Measurements from ENCODE around the gene FAM222A. TPM values are rescaled to one million over a fixed set of nuclear protein-coding genes. Genes with fewer than 3 reads are reported as not detected.

The FAM222A gene
- total and polyA plus RNA-seq, 2 of the 4 experiments (the other 2 are of a cell fraction): under 0.01 to 0.32 TPM

DNA sequence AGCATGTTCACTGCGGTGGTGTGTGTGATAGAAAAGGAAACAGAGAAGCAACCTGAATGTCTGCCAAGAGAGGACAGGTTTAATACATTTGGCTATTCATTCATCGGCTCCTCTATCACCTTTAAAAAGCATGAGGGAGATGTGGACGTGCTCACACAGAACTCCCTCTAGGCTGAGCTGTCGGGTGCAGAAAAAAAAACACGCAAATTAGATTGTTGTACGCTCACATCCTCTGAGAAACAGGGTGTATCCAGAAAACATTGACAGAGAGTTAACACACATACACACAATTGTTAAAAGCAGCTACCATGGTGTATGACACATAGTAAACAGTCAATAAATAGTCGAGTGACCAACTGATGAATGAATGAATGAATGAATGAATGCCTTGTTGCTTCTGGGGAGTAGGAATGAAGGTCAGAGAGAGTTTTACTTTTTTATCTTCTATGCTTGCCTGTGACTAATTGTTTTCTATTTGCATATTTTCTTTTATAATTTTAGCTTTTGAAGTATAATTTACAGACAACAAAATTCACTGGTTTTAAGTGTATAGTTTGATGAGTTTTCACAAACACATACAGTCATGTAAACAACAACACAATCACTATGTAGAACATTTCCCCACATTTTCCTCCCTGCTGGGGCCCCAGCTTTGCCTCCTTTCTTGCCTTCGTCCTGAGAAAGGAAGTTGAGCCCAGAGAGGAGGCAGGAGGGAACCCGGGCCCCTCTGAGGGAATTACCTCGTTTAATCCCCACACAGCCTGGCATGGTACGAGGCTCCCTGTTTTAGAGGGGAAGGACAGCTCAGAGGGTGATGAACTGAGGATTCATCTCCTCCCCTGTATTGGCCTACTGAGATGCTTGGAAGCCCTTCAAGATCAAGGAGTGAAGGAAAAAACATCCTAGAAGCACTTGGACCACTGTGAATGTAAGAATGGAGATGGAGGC, 19.7 kb upstream of the FAM222A start:
- WGBS, 2 experiments (ENCODE audit: extremely low coverage in 2 of 2, insufficient read length in 1 of 2): 0% methylated on average over 1 of the region's 11 CpGs; no CpG with 5 or more reads in 1 of the 2 experiments
- no peak overlapping the region for H3K27ac ChIP-seq (ENCODE audit: insufficient read depth, low read length)
- H3K23ac ChIP-seq (ENCODE audit: low read depth, low read length): no peak overlapping the region
- DNase-seq (no peak), ATAC-seq (ENCODE audit: low read depth) (no peak)
- H4K5ac ChIP-seq (ENCODE audit: low read depth, low read length): no peak overlapping the region
- dilution Hi-C loops (cut with HindIII; ENCODE audit: low sequenced_read_pairs, unreplicated experiment) (no loop called here), intact Hi-C loops (cut with micrococcal nuclease) (no loop called here), in situ Hi-C loops (cut with MboI; ENCODE audit: low sequenced_read_pairs) (no loop called here)
- TF ChIP-seq RFX5 (IDR thresholded peaks at IDR 0.05; ENCODE audit: low read depth, low read length): no peak
- no peak for TF ChIP-seq MAZ (IDR thresholded peaks at IDR 0.05; ENCODE audit: borderline replicate concordance, low read depth, low read length)
- no peak for TF ChIP-seq FOS (IDR thresholded peaks at IDR 0.05; ENCODE audit: low read depth, low read length)
- no peak for TF ChIP-seq MAFK (IDR thresholded peaks at IDR 0.05; ENCODE audit: low read depth, low read length)
- TF ChIP-seq, protein P1, sequence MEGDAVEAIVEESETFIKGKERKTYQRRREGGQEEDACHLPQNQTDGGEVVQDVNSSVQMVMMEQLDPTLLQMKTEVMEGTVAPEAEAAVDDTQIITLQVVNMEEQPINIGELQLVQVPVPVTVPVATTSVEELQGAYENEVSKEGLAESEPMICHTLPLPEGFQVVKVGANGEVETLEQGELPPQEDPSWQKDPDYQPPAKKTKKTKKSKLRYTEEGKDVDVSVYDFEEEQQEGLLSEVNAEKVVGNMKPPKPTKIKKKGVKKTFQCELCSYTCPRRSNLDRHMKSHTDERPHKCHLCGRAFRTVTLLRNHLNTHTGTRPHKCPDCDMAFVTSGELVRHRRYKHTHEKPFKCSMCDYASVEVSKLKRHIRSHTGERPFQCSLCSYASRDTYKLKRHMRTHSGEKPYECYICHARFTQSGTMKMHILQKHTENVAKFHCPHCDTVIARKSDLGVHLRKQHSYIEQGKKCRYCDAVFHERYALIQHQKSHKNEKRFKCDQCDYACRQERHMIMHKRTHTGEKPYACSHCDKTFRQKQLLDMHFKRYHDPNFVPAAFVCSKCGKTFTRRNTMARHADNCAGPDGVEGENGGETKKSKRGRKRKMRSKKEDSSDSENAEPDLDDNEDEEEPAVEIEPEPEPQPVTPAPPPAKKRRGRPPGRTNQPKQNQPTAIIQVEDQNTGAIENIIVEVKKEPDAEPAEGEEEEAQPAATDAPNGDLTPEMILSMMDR (conservative IDR thresholded peaks at IDR 0.05; ENCODE audit: low read depth, low read length): no peak
- no peak for TF ChIP-seq CHD1 (IDR thresholded peaks at IDR 0.05; ENCODE audit: low read depth, low read length)
- TF ChIP-seq BHLHE40 (IDR thresholded peaks at IDR 0.05; ENCODE audit: low read depth, low read length): no peak
- TF ChIP-seq NFE2L2 (IDR thresholded peaks at IDR 0.05; ENCODE audit: low read depth, low read length): no peak
- no peak for TF ChIP-seq POLR2A (IDR thresholded peaks at IDR 0.05; ENCODE audit: low read depth, low read length)
- no peak for TF ChIP-seq RCOR1 (IDR thresholded peaks at IDR 0.05; ENCODE audit: insufficient replicate concordance, low read length)
- H2BK20ac ChIP-seq (ENCODE audit: low read depth, low read length): no peak overlapping the region
- ChIA-PET POLR2A (ENCODE audit: unreplicated experiment) (no interaction called here), CTCF (no interaction called here)
- no peak overlapping the region for H3K56ac ChIP-seq (ENCODE audit: extremely low read depth, insufficient read depth, low read length)
- no peak overlapping the region for H2AK9ac ChIP-seq (replicated peaks; ENCODE audit: low read depth, low read length, poor library complexity)
- no peak overlapping the region for H3K4me3 ChIP-seq (ENCODE audit: insufficient read depth, low read depth, low read length)
- H2BK15ac ChIP-seq (ENCODE audit: low read depth, low read length): no peak overlapping the region
- no peak overlapping the region for H2BK5ac ChIP-seq (ENCODE audit: low read depth, low read length, poor library complexity, severe bottlenecking)
- no peak overlapping the region for H2AK5ac ChIP-seq (ENCODE audit: low read depth, low read length)
- no peaks in the 10 kb centered on the region for H3K4me1 ChIP-seq (ENCODE audit: control insufficient read depth, insufficient read depth, low read length)
- H3K14ac ChIP-seq (replicated peaks; ENCODE audit: low read depth, low read length): no peak overlapping the region
- H3K27me3 ChIP-seq (ENCODE audit: control insufficient read depth, insufficient read depth, low read length): peaks cover 7% of the 10 kb centered on the region
- H3K18ac ChIP-seq (ENCODE audit: low read depth, low read length): no peak overlapping the region
- H4K91ac ChIP-seq (ENCODE audit: insufficient read depth, low read depth, low read length): no peak overlapping the region
- no peak overlapping the region for H2AFZ ChIP-seq (replicated peaks; ENCODE audit: low read length, poor library complexity)
- no peak overlapping the region for H4K8ac ChIP-seq (ENCODE audit: low read depth in 2 of 2, low read length in 2 of 2)
- no peak overlapping the region for H2BK120ac ChIP-seq (ENCODE audit: low read depth, low read length)
- no peaks in the 10 kb centered on the region for H3K79me1 ChIP-seq (ENCODE audit: low read depth in 1 of 2, low read length in 2 of 2)
- no peak overlapping the region for H3K4ac ChIP-seq (ENCODE audit: low read depth, low read length)
- no peaks in the 10 kb centered on the region for H3K9me3 ChIP-seq (ENCODE audit: control insufficient read depth, insufficient read depth, low read length)
- H3K4me2 ChIP-seq (ENCODE audit: low read depth, low read length): no peak overlapping the region
- H3K36me3 ChIP-seq (ENCODE audit: control insufficient read depth, insufficient read depth, low read length): no peaks in the 10 kb centered on the region
- no peaks in the 10 kb centered on the region for H4K20me1 ChIP-seq (ENCODE audit: insufficient read depth, low read length)
- no peaks in the 10 kb centered on the region for H3K9me1 ChIP-seq (ENCODE audit: insufficient read depth, low read length)
- BruUV-seq (replicated peaks): no TSS peak
- no peak overlapping the region for H3K9ac ChIP-seq (ENCODE audit: low read depth, low read length)
